ENCODE measurements around the gene GRIP1.

GRCh38 chr12:66716522-66716921 lies 37.6 kb upstream of the GRIP1 start:
- TF ChIP-seq CTCF (conservative IDR thresholded peaks at IDR 0.05; ENCODE audit: low read depth in 2 of 2) (no peak), REST (IDR thresholded peaks at IDR 0.05; ENCODE audit: unreplicated experiment) (no peak), EZH2 (IDR thresholded peaks at IDR 0.05; ENCODE audit: low read depth, unreplicated experiment) (no peak), POLR2AphosphoS5 (IDR thresholded peaks at IDR 0.05; ENCODE audit: low read depth) (no peak), ZNF331 (CRISPR knock-in tag; IDR thresholded peaks at IDR 0.05; ENCODE audit: low read depth) (no peak), JUNB (IDR thresholded peaks at IDR 0.05; ENCODE audit: unreplicated experiment) (no peak), STAT1 (IDR thresholded peaks at IDR 0.05; ENCODE audit: unreplicated experiment) (no peak), CREB1 (CRISPR knock-in tag; IDR thresholded peaks at IDR 0.05; ENCODE audit: low read depth) (no peak), EZH2phosphoT487 (IDR thresholded peaks at IDR 0.05; ENCODE audit: unreplicated experiment) (no peak), NANOG (IDR thresholded peaks at IDR 0.05; ENCODE audit: borderline replicate concordance) (no peak), ZNF114 (CRISPR knock-in tag; IDR thresholded peaks at IDR 0.05) (no peak), ETS1 (IDR thresholded peaks at IDR 0.05) (no peak)
